Activated CD8-positive, alpha-beta T cell treated with anti-CD3 and anti-CD28 coated beads, Interleukin-2, amount 10 ng/mL, durations not matched to agents 7 days and 5 days (primary cell): Measurements from ENCODE around the gene DISP1. TPM values are rescaled to one million over a fixed set of nuclear protein-coding genes. Genes with fewer than 3 reads are reported as not detected.

ENCODE experiments used
- ATAC-seq: fragments of 150-1000 bp; cut with Tn5 transposase; one replicate; pipeline ENCODE4 v1.10.0; 2021; ENCODE audit warnings: moderate library complexity
- CTCF ChIA-PET: fragments of 350-600 bp; sonication (Branson Sonifier 250); formaldehyde crosslinking; loops from one replicate; lab custom pipeline; 2021; ENCODE audit warnings: antibody characterized with exemption; lab: Charles Lee
- POLR2A ChIA-PET: fragments of 350-600 bp; sonication (Branson Sonifier 250); formaldehyde crosslinking; loops from one replicate; lab custom pipeline; 2021; ENCODE audit warnings: antibody characterized with exemption; lab: Charles Lee
- DNase-seq: peaks from one replicate; pipeline ENCODE4 v3.0.0-alpha.2; 2020
- H3K27ac Mint-ChIP-seq: one replicate; pipeline ENCODE4 v1.8.0; 2021; ENCODE audit warnings: mild to moderate bottlenecking, mixed read lengths
- H3K27me3 Mint-ChIP-seq: one replicate; pipeline ENCODE4 v1.8.0; 2021; ENCODE audit warnings: low read depth, mixed read lengths
- H3K36me3 Mint-ChIP-seq: one replicate; pipeline ENCODE4 v1.8.0; 2021; ENCODE audit warnings: low read depth, mixed read lengths
- H3K4me1 Mint-ChIP-seq: one replicate; pipeline ENCODE4 v1.8.0; 2021; ENCODE audit warnings: low read depth, mixed read lengths
- H3K4me3 Mint-ChIP-seq: one replicate; pipeline ENCODE4 v1.8.0; 2021; ENCODE audit warnings: mild to moderate bottlenecking, mixed read lengths
- H3K9me3 Mint-ChIP-seq: one replicate; pipeline ENCODE4 v1.8.0; 2022; ENCODE audit warnings: mixed read lengths; ENCODE audit not compliant: insufficient read depth
- total RNA-seq, 2 experiments: library from RNA; stranded (reverse); gene quantifications; one replicate each; pipeline ENCODE4 v1.2.3, GENCODE V29; 2021

DISP1 gene
- total RNA-seq, 2 experiments from 2014 or later = 1.5 to 2.0 TPM

GRCh38 chr1:222798116-222798515, 16.7 kb upstream of the DISP1 start:
- ATAC-seq = peak; percentile 36

DNA sequence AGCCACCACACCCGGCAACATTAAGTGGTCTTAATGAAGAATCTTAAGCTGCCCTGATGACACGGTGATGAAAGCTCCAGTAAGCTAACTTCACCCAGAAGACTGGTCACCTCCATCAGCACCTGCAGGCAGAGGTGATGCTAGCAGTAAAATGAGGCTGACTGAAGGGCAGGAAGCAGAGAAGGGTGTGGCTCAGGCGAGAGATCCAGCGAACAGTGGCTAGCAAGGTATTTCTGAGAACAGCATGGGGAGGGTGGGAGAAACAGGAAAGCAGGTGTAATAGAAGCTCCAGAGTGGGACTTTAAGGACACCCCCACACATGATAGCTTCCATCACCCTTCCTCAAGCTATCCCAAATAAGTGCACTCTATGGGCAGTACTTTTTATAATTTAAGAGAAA, 15.9 kb upstream of the DISP1 start:
- Mint-ChIP-seq H3K27me3 (peaks cover 9% of the 10 kb centered on the region), H3K4me1 (peaks cover 19% of the 10 kb centered on the region), H3K27ac (peak overlapping the region; percentile 29), H3K36me3 (no peaks in the 10 kb centered on the region), H3K4me3 (no peak overlapping the region), H3K9me3 (no peaks in the 10 kb centered on the region)
- DNase-seq (peak; percentile 25), ATAC-seq (peak; percentile 61)
- ChIA-PET POLR2A (no interaction called here), CTCF (interaction anchor here (1.7 kb wide), 1 partner anchor 282 kb away, joined by 5 read pairs; no protein-coding TSS in a partner anchor)

More at GRCh38 chr1:222798116-222798515, 16.7 kb upstream of the DISP1 start:
- Mint-ChIP-seq H3K9me3 (no peaks in the 10 kb centered on the region), H3K27ac (no peak overlapping the region), H3K27me3 (peaks cover 5% of the 10 kb centered on the region), H3K4me3 (no peak overlapping the region), H3K4me1 (peaks cover 19% of the 10 kb centered on the region), H3K36me3 (no peaks in the 10 kb centered on the region)
- ChIA-PET POLR2A (no interaction called here), CTCF (interaction anchor here (0.7 to 1.7 kb wide), 3 partner anchors 283 to 540 kb away, joined by 4 to 5 read pairs (median 4); no protein-coding TSS in a partner anchor)
- no peak for DNase-seq

DNA sequence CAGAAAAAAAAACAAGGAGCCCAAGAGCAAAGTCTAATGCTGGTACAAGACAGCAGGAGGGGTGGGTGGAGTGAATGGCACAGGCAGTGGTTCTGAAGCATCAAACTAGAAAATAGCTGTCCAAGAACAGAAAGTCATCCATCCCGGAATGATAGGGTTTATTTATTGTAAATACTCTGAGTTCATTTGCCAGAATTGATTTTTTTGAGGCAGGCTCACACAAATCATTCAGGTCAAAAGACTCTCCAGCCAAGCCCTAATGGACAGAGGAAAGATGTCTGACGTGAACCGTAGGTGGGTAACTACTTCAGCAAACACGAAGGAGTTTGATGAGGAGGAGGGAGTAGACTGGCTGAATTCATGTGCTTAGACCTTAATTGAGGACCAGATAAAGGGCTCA, 13.8 kb upstream of the DISP1 start:
- Mint-ChIP-seq H3K36me3 (no peaks in the 10 kb centered on the region), H3K27ac (no peak overlapping the region), H3K9me3 (no peaks in the 10 kb centered on the region), H3K4me1 (peaks cover 19% of the 10 kb centered on the region), H3K4me3 (no peak overlapping the region), H3K27me3 (peaks cover 15% of the 10 kb centered on the region)
- ATAC-seq (no peak), DNase-seq (no peak)
- ChIA-PET CTCF (interaction anchor here (1.5 kb wide), 1 partner anchor 10 kb away, joined by 6 read pairs; no protein-coding TSS in a partner anchor), POLR2A (no interaction called here)

GRCh38 chr1:222811671-222812070, 3.2 kb upstream of the DISP1 start:
- ATAC-seq = no peak
- Mint-ChIP-seq H3K9me3 (no peaks in the 10 kb centered on the region), H3K27ac (no peak overlapping the region), H3K4me3 (no peak overlapping the region), H3K4me1 (peaks cover 18% of the 10 kb centered on the region), H3K27me3 (peaks cover 6% of the 10 kb centered on the region), H3K36me3 (no peaks in the 10 kb centered on the region)
- ChIA-PET CTCF (interaction anchor here (1.2 to 2.0 kb wide), 2 partner anchors 10 to 26 kb away, joined by 3 to 6 read pairs; no protein-coding TSS in a partner anchor), POLR2A (no interaction called here)
- no peak for DNase-seq

GRCh38 chr1:222813866-222814535, 838 bp upstream of the DISP1 start:
- H3K27ac Mint-ChIP-seq = peak overlapping the region; percentile 85
- ChIA-PET POLR2A (no interaction called here), CTCF (interaction anchor here (1.1 to 1.2 kb wide), 2 partner anchors 21 to 179 kb away, joined by 3 read pairs; no protein-coding TSS in a partner anchor)
- no peaks in the 10 kb centered on the region for H3K36me3 Mint-ChIP-seq
- no peaks in the 10 kb centered on the region for H3K9me3 Mint-ChIP-seq
- H3K4me1 Mint-ChIP-seq = peaks cover 22% of the 10 kb centered on the region
- DNase-seq (no peak), ATAC-seq (no peak)
- peaks cover 6% of the 10 kb centered on the region for H3K27me3 Mint-ChIP-seq
- H3K4me3 Mint-ChIP-seq = peak overlapping the region; percentile 89

DNA sequence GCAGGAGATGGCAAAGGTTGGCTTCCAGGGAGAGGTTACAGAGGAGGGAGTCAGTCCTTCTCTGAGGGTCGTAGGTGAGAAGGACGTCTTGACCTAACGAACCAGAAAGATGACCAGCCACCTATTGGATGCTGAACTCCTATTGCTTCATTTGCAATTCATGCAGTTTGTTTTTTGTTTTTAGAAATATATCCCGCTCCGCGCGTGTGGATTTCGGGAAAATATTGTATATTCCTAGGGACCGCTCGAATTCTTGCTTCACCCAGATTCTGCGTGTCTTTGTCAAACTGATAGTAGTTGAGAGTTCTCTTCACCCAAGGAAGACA, 564 bp downstream of the DISP1 start:
- CTCF ChIA-PET = interaction anchor here (1.3 to 1.4 kb wide), 2 partner anchors 76 to 102 kb away, joined by 3 to 4 read pairs; no protein-coding TSS in a partner anchor
- no peaks in the 10 kb centered on the region for H3K9me3 Mint-ChIP-seq

GRCh38 chr1:222817529-222817928, 2.7 kb downstream of the DISP1 start:
- DNase-seq (no peak), ATAC-seq (no peak)
- Mint-ChIP-seq H3K27ac (no peak overlapping the region), H3K36me3 (no peaks in the 10 kb centered on the region), H3K27me3 (no peaks in the 10 kb centered on the region), H3K4me1 (peaks cover 22% of the 10 kb centered on the region), H3K9me3 (no peaks in the 10 kb centered on the region), H3K4me3 (no peak overlapping the region)
- CTCF ChIA-PET = interaction anchor here (1.8 kb wide), 1 partner anchor 24 kb away, joined by 4 read pairs; no protein-coding TSS in a partner anchor
- POLR2A ChIA-PET = no interaction called here

More for the DNA sequence above, 564 bp downstream of the DISP1 start:
- Mint-ChIP-seq H3K4me3 (peak overlapping the region; percentile 89), H3K4me1 (peaks cover 22% of the 10 kb centered on the region), H3K27me3 (peaks cover 4% of the 10 kb centered on the region), H3K36me3 (no peaks in the 10 kb centered on the region), H3K27ac (peak overlapping the region; percentile 88)
- ATAC-seq (no peak), DNase-seq (no peak)
- POLR2A ChIA-PET = no interaction called here

- CTCF ChIA-PET = no interaction called here
- no peak for ATAC-seq
- H3K4me1 Mint-ChIP-seq = peaks cover 22% of the 10 kb centered on the region
- H3K36me3 Mint-ChIP-seq = no peaks in the 10 kb centered on the region
- no peak overlapping the region for H3K4me3 Mint-ChIP-seq
- no peaks in the 10 kb centered on the region for H3K27me3 Mint-ChIP-seq
- H3K9me3 Mint-ChIP-seq = no peaks in the 10 kb centered on the region
- POLR2A ChIA-PET = no interaction called here
- no peak for DNase-seq
- H3K27ac Mint-ChIP-seq = no peak overlapping the region
These were observed 3.3 kb downstream of the DISP1 start for GRCh38 chr1:222818171-222818570.

DNA sequence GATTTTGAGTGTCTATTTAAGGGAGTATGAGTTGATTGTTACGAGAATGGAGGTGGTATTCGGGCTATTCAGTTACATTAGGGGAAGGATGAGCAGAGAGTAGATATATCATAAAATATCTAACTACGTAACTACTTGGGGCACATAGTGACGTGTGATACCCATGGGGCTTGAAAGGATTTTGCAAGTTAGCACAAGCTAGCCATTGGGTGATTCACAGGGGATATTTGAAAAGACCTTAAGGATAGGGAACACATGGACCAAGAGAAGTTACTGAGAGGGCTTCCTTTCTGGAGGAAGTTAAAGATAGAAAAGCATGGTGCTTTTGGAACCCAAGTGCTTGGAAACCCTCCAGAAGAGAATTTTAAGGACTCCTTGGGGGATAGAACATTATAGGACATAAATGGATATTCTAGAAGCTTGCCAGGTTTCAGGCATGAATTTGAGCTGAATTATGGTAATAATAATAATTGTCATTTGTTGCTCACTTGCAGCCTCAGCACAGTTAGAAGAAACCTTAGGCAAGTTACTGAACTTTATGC, 5.4 kb downstream of the DISP1 start:
- ATAC-seq (no peak), DNase-seq (no peak)
- Mint-ChIP-seq H3K27ac (no peak overlapping the region), H3K36me3 (no peaks in the 10 kb centered on the region), H3K9me3 (no peaks in the 10 kb centered on the region), H3K4me1 (peaks cover 14% of the 10 kb centered on the region), H3K4me3 (no peak overlapping the region), H3K27me3 (no peaks in the 10 kb centered on the region)
- CTCF ChIA-PET = no interaction called here
- POLR2A ChIA-PET = no interaction called here

- Mint-ChIP-seq H3K9me3 (no peaks in the 10 kb centered on the region), H3K27ac (no peak overlapping the region), H3K27me3 (no peaks in the 10 kb centered on the region), H3K4me1 (peaks cover 7% of the 10 kb centered on the region), H3K4me3 (no peak overlapping the region), H3K36me3 (no peaks in the 10 kb centered on the region)
- no peak for DNase-seq
- ChIA-PET CTCF (no interaction called here), POLR2A (no interaction called here)
- ATAC-seq = no peak
These were observed 6.4 kb downstream of the DISP1 start for GRCh38 chr1:222821239-222821638.

DNA sequence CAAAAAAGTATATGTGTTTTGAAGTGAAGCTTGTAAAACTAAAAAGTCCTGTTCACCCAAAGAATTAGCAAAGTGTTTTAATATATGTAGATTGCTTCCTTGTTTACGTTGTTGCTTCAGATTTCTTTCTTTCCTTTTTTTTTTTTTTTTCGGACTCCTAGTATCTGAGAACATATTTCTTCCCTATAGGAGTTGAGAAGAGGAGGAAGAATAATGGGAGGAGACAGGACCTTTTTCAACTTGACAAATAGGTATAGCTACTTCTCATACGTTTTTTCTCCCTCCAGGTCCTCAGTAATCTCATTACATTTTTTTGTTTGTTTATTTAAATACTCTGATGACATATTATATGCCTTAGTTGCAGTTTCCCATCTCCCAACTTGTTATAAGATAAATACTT, 8.9 kb downstream of the DISP1 start:
- H3K27me3 Mint-ChIP-seq = no peaks in the 10 kb centered on the region
- POLR2A ChIA-PET = no interaction called here
- CTCF ChIA-PET = no interaction called here
- H3K9me3 Mint-ChIP-seq = no peaks in the 10 kb centered on the region
- DNase-seq (no peak), ATAC-seq (no peak)
- no peak overlapping the region for H3K4me3 Mint-ChIP-seq
- H3K36me3 Mint-ChIP-seq = no peaks in the 10 kb centered on the region
- no peak overlapping the region for H3K27ac Mint-ChIP-seq
- H3K4me1 Mint-ChIP-seq = no peaks in the 10 kb centered on the region

DNA sequence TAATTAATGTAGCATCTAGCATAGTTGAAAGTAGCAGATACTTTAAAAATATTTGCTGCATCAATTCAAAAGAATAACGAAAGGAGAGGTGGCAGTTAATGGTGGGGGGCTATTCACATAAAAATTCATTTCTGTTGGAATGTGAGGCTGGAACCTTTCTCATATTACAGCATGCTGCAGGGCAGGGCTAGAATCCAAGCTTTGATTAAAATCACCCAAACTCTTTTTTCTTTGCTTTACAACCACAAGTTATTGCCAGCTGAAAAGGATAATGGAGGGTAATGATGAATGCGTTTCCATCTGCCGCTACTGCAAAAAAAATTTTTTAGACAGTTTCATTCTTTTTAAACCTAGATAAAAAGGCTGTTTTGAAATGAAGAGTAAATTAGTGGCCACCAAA, 9.8 kb downstream of the DISP1 start:
- no peaks in the 10 kb centered on the region for H3K9me3 Mint-ChIP-seq
- CTCF ChIA-PET = no interaction called here

More for the DNA sequence above, 9.8 kb downstream of the DISP1 start:
- DNase-seq (no peak), ATAC-seq (no peak)
- H3K27ac Mint-ChIP-seq = no peak overlapping the region
- no peaks in the 10 kb centered on the region for H3K27me3 Mint-ChIP-seq
- no peak overlapping the region for H3K4me3 Mint-ChIP-seq
- H3K4me1 Mint-ChIP-seq = no peaks in the 10 kb centered on the region
- POLR2A ChIA-PET = no interaction called here
- H3K36me3 Mint-ChIP-seq = no peaks in the 10 kb centered on the region
